Lower leg skin (tissue), 3 donors: ENCODE data around the gene STUM.

Source experiments
- POLR2A ChIP-seq, 2 donors: fragments of 450-650 bp; IDR thresholded peaks; one replicate each; pipeline ENCODE4 v1.6.1; 2016 to 2017; ENCODE audit warnings: antibody characterized with exemption in 2 of 2, mild to moderate bottlenecking in 1 of 2, moderate library complexity in 1 of 2
- TF ChIP-seq, protein P1 (sequence below), 3 donors: fragments of 450-650 bp; IDR thresholded peaks; one replicate each; pipeline ENCODE4 v1.5.1; 2016; ENCODE audit warnings: antibody characterized with exemption in 3 of 3, mild to moderate bottlenecking in 3 of 3, moderate library complexity in 2 of 3

- TF ChIP-seq, protein P1, sequence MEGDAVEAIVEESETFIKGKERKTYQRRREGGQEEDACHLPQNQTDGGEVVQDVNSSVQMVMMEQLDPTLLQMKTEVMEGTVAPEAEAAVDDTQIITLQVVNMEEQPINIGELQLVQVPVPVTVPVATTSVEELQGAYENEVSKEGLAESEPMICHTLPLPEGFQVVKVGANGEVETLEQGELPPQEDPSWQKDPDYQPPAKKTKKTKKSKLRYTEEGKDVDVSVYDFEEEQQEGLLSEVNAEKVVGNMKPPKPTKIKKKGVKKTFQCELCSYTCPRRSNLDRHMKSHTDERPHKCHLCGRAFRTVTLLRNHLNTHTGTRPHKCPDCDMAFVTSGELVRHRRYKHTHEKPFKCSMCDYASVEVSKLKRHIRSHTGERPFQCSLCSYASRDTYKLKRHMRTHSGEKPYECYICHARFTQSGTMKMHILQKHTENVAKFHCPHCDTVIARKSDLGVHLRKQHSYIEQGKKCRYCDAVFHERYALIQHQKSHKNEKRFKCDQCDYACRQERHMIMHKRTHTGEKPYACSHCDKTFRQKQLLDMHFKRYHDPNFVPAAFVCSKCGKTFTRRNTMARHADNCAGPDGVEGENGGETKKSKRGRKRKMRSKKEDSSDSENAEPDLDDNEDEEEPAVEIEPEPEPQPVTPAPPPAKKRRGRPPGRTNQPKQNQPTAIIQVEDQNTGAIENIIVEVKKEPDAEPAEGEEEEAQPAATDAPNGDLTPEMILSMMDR (IDR thresholded peaks at IDR 0.05): no peak
- no peak for TF ChIP-seq POLR2A (IDR thresholded peaks at IDR 0.05)
Observed at GRCh38 chr1:226619031-226619430, 70.5 kb downstream of the STUM start.
